Measurements from ENCODE around the gene DIMT1.

The DIMT1 gene

GRCh38 chr5:62421414-62421813 is 17.7 kb upstream of the DIMT1 start:
- DNase-seq (ENCODE audit: low read depth) = no peak
- no peak overlapping the region for H3K4me3 ChIP-seq (replicated peaks; ENCODE audit: low read depth, low read length)
- TF ChIP-seq CTCF (IDR thresholded peaks at IDR 0.05; ENCODE audit: low read length, missing control alignments) = no peak

DNA sequence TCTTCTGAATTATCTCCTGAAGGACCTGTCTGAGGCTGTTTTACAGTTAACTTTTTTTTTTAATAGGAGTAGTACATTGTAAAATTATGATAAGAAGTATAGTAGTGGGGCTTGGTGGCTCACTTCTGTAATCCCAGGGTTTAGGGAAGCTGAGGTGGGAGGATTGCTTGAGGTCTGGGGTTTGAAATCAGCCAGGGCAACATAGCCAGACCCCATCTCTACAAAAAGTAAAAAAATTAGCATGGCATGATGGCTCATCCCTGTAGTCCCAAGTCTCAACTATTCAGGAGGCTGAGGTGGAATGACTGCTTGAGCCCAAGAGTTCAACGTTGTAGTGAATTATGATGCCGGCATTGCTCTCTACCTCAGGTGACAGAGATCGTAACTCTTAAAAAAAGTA is 15.9 kb upstream of the DIMT1 start:
- DNase-seq (ENCODE audit: low read depth) = no peak
- no peak for TF ChIP-seq CTCF (IDR thresholded peaks at IDR 0.05; ENCODE audit: low read length, missing control alignments)
- H3K4me3 ChIP-seq (replicated peaks; ENCODE audit: low read depth, low read length) = no peak overlapping the region

DNA sequence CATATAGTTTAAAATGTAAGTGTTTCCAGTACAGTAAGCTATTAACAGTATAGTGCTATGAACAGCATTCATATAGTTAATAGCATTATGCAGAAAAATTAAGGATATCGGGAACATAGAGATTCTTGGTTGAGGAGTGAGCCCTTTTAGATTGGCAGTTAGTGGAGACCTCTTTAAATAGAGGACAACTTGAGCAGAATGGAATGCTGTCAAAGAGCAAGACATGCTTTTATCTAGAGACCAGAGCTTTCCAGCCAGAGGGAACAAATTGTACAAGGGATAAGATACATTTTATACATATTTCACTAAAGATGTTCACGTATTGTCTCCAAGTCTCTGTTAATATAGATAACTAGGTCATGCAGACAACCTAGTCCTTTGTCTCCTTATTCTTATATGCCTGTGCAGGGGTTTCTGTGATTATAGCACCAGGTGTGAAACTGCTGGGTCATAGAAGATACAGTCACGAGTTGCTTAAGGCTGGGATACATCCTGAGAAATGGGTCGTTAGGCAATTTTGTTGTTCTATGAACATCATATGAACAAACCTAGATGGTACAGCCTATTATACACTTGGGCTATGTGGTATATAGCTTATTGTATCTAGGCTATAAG is 14.9 kb upstream of the DIMT1 start:
- DNase-seq (ENCODE audit: low read depth) = no peak
- TF ChIP-seq CTCF (IDR thresholded peaks at IDR 0.05; ENCODE audit: low read length, missing control alignments) = no peak
- no peak overlapping the region for H3K4me3 ChIP-seq (replicated peaks; ENCODE audit: low read depth, low read length)

- no peak for DNase-seq (ENCODE audit: low read depth)
- H3K4me3 ChIP-seq (replicated peaks; ENCODE audit: low read depth, low read length) = peak overlapping the region; percentile 98
- TF ChIP-seq CTCF (IDR thresholded peaks at IDR 0.05; ENCODE audit: low read length, missing control alignments) = no peak
Observed at GRCh38 chr5:62413711-62414110, 10.0 kb upstream of the DIMT1 start.

DNA sequence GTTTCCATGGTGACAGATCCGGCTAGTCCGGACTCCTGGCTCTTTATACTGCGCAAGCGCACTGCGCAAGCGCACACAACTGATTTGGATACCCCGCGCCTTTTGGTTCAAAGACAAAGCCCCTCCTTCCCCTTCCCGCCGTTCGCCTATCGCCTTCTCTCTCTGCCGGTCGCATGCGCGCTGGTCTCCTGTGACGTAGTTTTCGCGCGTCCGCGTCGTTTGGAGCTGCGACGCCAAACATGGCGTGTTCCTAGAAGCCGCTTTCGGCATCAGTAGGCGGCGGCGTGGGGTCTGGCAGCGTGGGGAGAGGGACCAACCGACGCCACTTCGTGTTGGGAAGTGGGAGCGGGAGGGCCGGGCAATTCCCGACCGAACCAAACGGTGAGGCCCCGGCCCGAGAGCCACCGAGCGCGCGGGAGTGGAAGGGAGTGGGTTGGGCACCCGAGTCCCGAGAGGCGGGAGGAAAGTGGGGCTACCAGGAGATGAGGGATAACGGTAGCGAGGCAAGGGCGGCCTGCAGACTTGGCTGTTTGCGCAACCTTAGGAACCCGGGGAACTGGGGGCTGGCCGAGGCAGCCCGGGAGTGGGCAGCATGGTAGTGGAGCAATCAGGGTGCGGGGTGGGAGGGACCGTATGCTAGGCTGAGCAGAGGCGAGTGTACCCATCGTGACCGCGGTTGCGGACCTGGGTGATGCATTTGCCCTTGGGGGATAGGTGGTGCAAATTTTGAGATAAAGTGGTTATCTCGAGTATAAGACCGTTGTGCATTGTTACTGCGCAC is 9.0 kb upstream of the DIMT1 start, which contains the start of gene IPO11:
Gene IPO11 (plus strand): TSS at position 215 of the 781 bp plus-strand sequence. CDS start 24,517 bp downstream, outside the sequence.
- H3K4me3 ChIP-seq (replicated peaks; ENCODE audit: low read depth, low read length) = peak within 1 kb of the TSS; percentile 98
- DNase-seq (ENCODE audit: low read depth) = peak; percentile 99
- no peak for TF ChIP-seq CTCF (IDR thresholded peaks at IDR 0.05; ENCODE audit: low read length, missing control alignments)

- H3K4me3 ChIP-seq (replicated peaks; ENCODE audit: low read depth, low read length) = no peak overlapping the region
- no peak for TF ChIP-seq CTCF (IDR thresholded peaks at IDR 0.05; ENCODE audit: low read length, missing control alignments)
- DNase-seq (ENCODE audit: low read depth) = peak; percentile 13
Observed at GRCh38 chr5:62395210-62395950, 8.3 kb downstream of the DIMT1 start.
